ENCODE results near the gene NOP16.

- TF ChIP-seq CTCF (IDR thresholded peaks at IDR 0.05; ENCODE audit: insufficient read depth, low read depth, low read length), result no peak
- no peak for TF ChIP-seq EZH2 (IDR thresholded peaks at IDR 0.05; ENCODE audit: insufficient read depth, low read length)
These were observed 5.7 kb upstream of the NOP16 start for GRCh38 chr5:176394096-176394495.
